Neural progenitor cell (in vitro differentiated cells): Measurements from ENCODE around the gene KCMF1. TPM values are rescaled to one million over a fixed set of nuclear protein-coding genes. Genes with fewer than 3 reads are reported as not detected.
A peak's percentile ranks its signal among the peaks of the same experiment; 100 is the strongest.

Source experiments
- DNase-seq: peaks from one replicate; pipeline ENCODE4 v3.0.0-alpha.2; 2016; ENCODE audit warnings: low spot score
- H2AFZ ChIP-seq: fragments of 200-600 bp; sonication (generic); replicated peaks from 2 replicates; pipeline ENCODE4 v1.6.1; 2016; ENCODE audit warnings: antibody characterized with exemption
- H3F3A ChIP-seq: fragments of 200-600 bp; sonication (generic); 2 replicates; pipeline ENCODE4 v1.6.1; 2016; ENCODE audit warnings: antibody characterized with exemption, low read depth
- H3K27ac ChIP-seq: fragments of 200-600 bp; sonication (generic); 2 replicates; pipeline ENCODE4 v1.5.1; 2016; ENCODE audit warnings: mild to moderate bottlenecking
- H3K27me3 ChIP-seq: fragments of 200-600 bp; sonication (generic); 2 replicates; pipeline ENCODE4 v1.6.1; 2016; ENCODE audit warnings: mild to moderate bottlenecking, moderate library complexity
- H3K36me3 ChIP-seq: fragments of 200-600 bp; sonication (generic); 2 replicates; pipeline ENCODE4 v1.5.1; 2016
- H3K4me1 ChIP-seq: fragments of 200-600 bp; sonication (generic); 2 replicates; pipeline ENCODE4 v1.6.1; 2016; ENCODE audit warnings: mixed run types
- H3K4me2 ChIP-seq: fragments of 200-600 bp; sonication (generic); 2 replicates; pipeline ENCODE4 v1.6.1; 2016
- H3K4me3 ChIP-seq: fragments of 200-600 bp; sonication (generic); 2 replicates; pipeline ENCODE4 v1.5.1; 2016
- H3K79me2 ChIP-seq: fragments of 200-600 bp; sonication (generic); 2 replicates; pipeline ENCODE4 v1.6.1; 2016; ENCODE audit warnings: low read depth
- H3K9ac ChIP-seq: fragments of 200-600 bp; sonication (generic); 2 replicates; pipeline ENCODE4 v1.6.1; 2016
- H3K9me3 ChIP-seq: fragments of 200-600 bp; sonication (generic); 2 replicates; pipeline ENCODE4 v1.5.1; 2016; ENCODE audit warnings: low read depth
- H4K20me1 ChIP-seq: fragments of 200-600 bp; sonication (generic); 2 replicates; pipeline ENCODE4 v1.6.1; 2016; ENCODE audit warnings: low read depth
- H3K27ac Mint-ChIP-seq: 3 replicates; pipeline ENCODE4 v1.8.0; 2021; ENCODE audit warnings: mixed read lengths
- H3K27me3 Mint-ChIP-seq: 2 replicates; pipeline ENCODE4 v1.8.0; 2022; ENCODE audit warnings: low read depth, mild to moderate bottlenecking, inconsistent platforms, moderate library complexity, mixed read lengths; ENCODE audit not compliant: insufficient read depth
- H3K36me3 Mint-ChIP-seq: 3 replicates; pipeline ENCODE4 v1.8.0; 2021; ENCODE audit warnings: mixed read lengths
- H3K4me1 Mint-ChIP-seq: 3 replicates; pipeline ENCODE4 v1.8.0; 2021; ENCODE audit warnings: mixed read lengths
- H3K4me3 Mint-ChIP-seq: 3 replicates; pipeline ENCODE4 v1.8.0; 2021; ENCODE audit warnings: mild to moderate bottlenecking, moderate library complexity, mixed read lengths
- H3K9me3 Mint-ChIP-seq: 3 replicates; pipeline ENCODE4 v1.8.0; 2020; ENCODE audit warnings: mixed read lengths
- EZH2 ChIP-seq: fragments of 200-600 bp; sonication (generic); IDR thresholded peaks from 2 replicates; pipeline ENCODE4 v1.6.1; 2017; ENCODE audit warnings: antibody characterized with exemption, mild to moderate bottlenecking, moderate library complexity
- EZH2phosphoT487 ChIP-seq: fragments of 200-600 bp; sonication (generic); IDR thresholded peaks from 2 replicates; pipeline ENCODE4 v1.6.1; 2017; ENCODE audit warnings: antibody characterized with exemption
- total RNA-seq: library from RNA; depleted of rRNA; stranded (reverse); fragments of >200 nt; gene quantifications from 2 replicates; pipeline ENCODE4 v1.2.3, GENCODE V29; 2015; ENCODE audit warnings: low replicate concordance
- TF ChIP-seq, protein P1 (sequence below): fragments of 200-600 bp; sonication (generic); IDR thresholded peaks from 2 replicates; pipeline ENCODE4 v1.5.1; 2017; ENCODE audit warnings: antibody characterized with exemption, mild to moderate bottlenecking

Gene KCMF1
- total RNA-seq, 1 donor from 2014 or later = 99.7 TPM

DNA sequence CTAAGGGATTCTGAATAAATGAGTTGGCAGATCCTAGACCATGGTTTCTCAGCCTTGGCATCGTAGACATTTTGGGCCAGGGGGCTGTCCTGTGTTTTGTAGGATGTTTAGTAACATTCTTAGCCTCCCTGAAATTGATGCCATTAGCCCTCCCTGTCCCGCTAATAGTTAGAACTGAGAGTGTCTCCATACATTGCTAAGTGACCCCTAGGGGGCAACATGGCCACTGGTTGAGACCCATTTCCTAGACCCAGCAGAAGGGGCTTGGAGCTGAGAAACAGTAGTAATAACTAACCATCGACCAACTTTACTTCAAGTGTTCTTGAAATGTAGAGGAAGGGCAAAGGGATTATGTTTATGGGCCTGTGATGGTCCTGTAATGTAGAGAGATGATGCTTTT lies 40.8 kb downstream of the KCMF1 start:
- no peaks in the 10 kb centered on the region for H3K27me3 Mint-ChIP-seq
- H3K4me1 ChIP-seq = no peaks in the 10 kb centered on the region
- H3F3A ChIP-seq = peaks cover 29% of the 10 kb centered on the region
- peaks cover 63% of the 10 kb centered on the region for H4K20me1 ChIP-seq
- H3K4me3 ChIP-seq = no peak overlapping the region
- H3K79me2 ChIP-seq = peaks cover 99% of the 10 kb centered on the region
- H3K9ac ChIP-seq = no peak overlapping the region
- H3K27me3 ChIP-seq = no peaks in the 10 kb centered on the region
- H3K36me3 ChIP-seq = peaks cover 7% of the 10 kb centered on the region
- H3K4me3 Mint-ChIP-seq = no peak overlapping the region
- TF ChIP-seq EZH2 (no peak), EZH2phosphoT487 (no peak)
- TF ChIP-seq, protein P1, sequence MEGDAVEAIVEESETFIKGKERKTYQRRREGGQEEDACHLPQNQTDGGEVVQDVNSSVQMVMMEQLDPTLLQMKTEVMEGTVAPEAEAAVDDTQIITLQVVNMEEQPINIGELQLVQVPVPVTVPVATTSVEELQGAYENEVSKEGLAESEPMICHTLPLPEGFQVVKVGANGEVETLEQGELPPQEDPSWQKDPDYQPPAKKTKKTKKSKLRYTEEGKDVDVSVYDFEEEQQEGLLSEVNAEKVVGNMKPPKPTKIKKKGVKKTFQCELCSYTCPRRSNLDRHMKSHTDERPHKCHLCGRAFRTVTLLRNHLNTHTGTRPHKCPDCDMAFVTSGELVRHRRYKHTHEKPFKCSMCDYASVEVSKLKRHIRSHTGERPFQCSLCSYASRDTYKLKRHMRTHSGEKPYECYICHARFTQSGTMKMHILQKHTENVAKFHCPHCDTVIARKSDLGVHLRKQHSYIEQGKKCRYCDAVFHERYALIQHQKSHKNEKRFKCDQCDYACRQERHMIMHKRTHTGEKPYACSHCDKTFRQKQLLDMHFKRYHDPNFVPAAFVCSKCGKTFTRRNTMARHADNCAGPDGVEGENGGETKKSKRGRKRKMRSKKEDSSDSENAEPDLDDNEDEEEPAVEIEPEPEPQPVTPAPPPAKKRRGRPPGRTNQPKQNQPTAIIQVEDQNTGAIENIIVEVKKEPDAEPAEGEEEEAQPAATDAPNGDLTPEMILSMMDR = peak; percentile 63
- H3K27ac Mint-ChIP-seq = no peak overlapping the region
- no peak overlapping the region for H3K27ac ChIP-seq
- peak; percentile 53 for DNase-seq
- no peaks in the 10 kb centered on the region for H3K9me3 ChIP-seq
- H3K36me3 Mint-ChIP-seq = peaks cover 30% of the 10 kb centered on the region
- H3K4me1 Mint-ChIP-seq = peaks cover 23% of the 10 kb centered on the region
- H3K9me3 Mint-ChIP-seq = peaks cover 7% of the 10 kb centered on the region
- H3K4me2 ChIP-seq = no peak overlapping the region
- no peak overlapping the region for H2AFZ ChIP-seq

DNA sequence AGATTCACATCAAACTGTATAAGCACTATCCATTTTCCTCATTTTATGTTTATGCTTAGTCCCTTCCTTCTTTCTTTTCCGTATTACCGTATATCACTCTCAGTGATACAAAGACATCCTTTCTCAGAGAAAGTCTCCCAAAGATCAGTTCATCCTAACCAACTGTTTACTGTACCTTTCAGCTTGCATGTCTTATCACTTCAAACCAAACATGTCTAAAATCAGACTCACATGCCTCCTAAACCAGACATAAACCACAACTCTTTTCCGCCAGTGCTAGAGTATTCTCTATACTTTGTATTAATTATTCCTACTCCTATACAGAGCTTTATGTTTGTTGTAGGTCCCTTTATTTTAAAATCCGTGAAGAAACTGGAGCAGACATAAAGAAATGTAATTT lies 41.5 kb downstream of the KCMF1 start:
- no peak for TF ChIP-seq EZH2phosphoT487
- TF ChIP-seq, protein P1 = no peak
- no peak for TF ChIP-seq EZH2
- Histone ChIP-seq H4K20me1 (peaks cover 67% of the 10 kb centered on the region), H3K4me2 (no peak overlapping the region), H3K4me1 (no peaks in the 10 kb centered on the region), H3K27me3 (no peaks in the 10 kb centered on the region), H3K9ac (no peak overlapping the region), H3K4me3 (no peak overlapping the region), H3F3A (peaks cover 28% of the 10 kb centered on the region), H3K27ac (no peak overlapping the region), H3K36me3 (peaks cover 3% of the 10 kb centered on the region), H2AFZ (no peak overlapping the region), H3K9me3 (no peaks in the 10 kb centered on the region), H3K79me2 (peaks cover 96% of the 10 kb centered on the region)
- Mint-ChIP-seq H3K27me3 (no peaks in the 10 kb centered on the region), H3K27ac (no peak overlapping the region), H3K9me3 (peaks cover 2% of the 10 kb centered on the region), H3K4me3 (no peak overlapping the region), H3K36me3 (peaks cover 25% of the 10 kb centered on the region), H3K4me1 (peaks cover 26% of the 10 kb centered on the region)
- no peak for DNase-seq

- no peak overlapping the region for H3K4me2 ChIP-seq
- H3K27me3 ChIP-seq = no peaks in the 10 kb centered on the region
- Mint-ChIP-seq H3K4me1 (peaks cover 29% of the 10 kb centered on the region), H3K4me3 (no peak overlapping the region), H3K36me3 (peaks cover 24% of the 10 kb centered on the region), H3K27me3 (no peaks in the 10 kb centered on the region), H3K9me3 (peaks cover 2% of the 10 kb centered on the region), H3K27ac (no peak overlapping the region)
- no peaks in the 10 kb centered on the region for H3K9me3 ChIP-seq
- TF ChIP-seq EZH2phosphoT487 = no peak
- TF ChIP-seq, protein P1 = no peak
- TF ChIP-seq EZH2 = no peak
- no peak overlapping the region for H3K27ac ChIP-seq
- H3K4me1 ChIP-seq = no peaks in the 10 kb centered on the region
- H3K36me3 ChIP-seq = peaks cover 2% of the 10 kb centered on the region
- no peak overlapping the region for H3K4me3 ChIP-seq
- peaks cover 72% of the 10 kb centered on the region for H4K20me1 ChIP-seq
- H3K79me2 ChIP-seq = peaks cover 96% of the 10 kb centered on the region
- no peak overlapping the region for H2AFZ ChIP-seq
- peaks cover 26% of the 10 kb centered on the region for H3F3A ChIP-seq
- no peak for DNase-seq
- no peak overlapping the region for H3K9ac ChIP-seq
Measured at GRCh38 chr2:85012855-85013254, 41.9 kb downstream of the KCMF1 start.
